Memory B cell (primary cell): ENCODE data around the gene GPRC5B.

ENCODE experiments used
- ATAC-seq: fragments of 150-1000 bp; cut with Tn5 transposase; 2 replicates; pipeline ENCODE4 v1.10.0; 2021; ENCODE audit warnings: low read depth, mild to moderate bottlenecking, moderate library complexity
- DNase-seq, 2 donors: peaks; one replicate each; pipeline ENCODE4 v3.0.0; 2022; ENCODE audit warnings: low spot score in 2 of 2
- H3K27ac Mint-ChIP-seq: one replicate; pipeline ENCODE4 v1.8.0; 2022; ENCODE audit warnings: mild to moderate bottlenecking, moderate library complexity, mixed read lengths
- H3K27me3 Mint-ChIP-seq: one replicate; pipeline ENCODE4 v1.8.0; 2022; ENCODE audit warnings: mixed read lengths
- H3K36me3 Mint-ChIP-seq: one replicate; pipeline ENCODE4 v1.8.0; 2022; ENCODE audit warnings: mild to moderate bottlenecking, mixed read lengths
- H3K4me1 Mint-ChIP-seq: one replicate; pipeline ENCODE4 v1.8.0; 2022; ENCODE audit warnings: mixed read lengths
- H3K4me3 Mint-ChIP-seq: one replicate; pipeline ENCODE4 v1.8.0; 2022; ENCODE audit warnings: mild to moderate bottlenecking, moderate library complexity, mixed read lengths
- H3K9me3 Mint-ChIP-seq: one replicate; pipeline ENCODE4 v1.8.0; 2022; ENCODE audit warnings: mixed read lengths

Gene GPRC5B

DNA sequence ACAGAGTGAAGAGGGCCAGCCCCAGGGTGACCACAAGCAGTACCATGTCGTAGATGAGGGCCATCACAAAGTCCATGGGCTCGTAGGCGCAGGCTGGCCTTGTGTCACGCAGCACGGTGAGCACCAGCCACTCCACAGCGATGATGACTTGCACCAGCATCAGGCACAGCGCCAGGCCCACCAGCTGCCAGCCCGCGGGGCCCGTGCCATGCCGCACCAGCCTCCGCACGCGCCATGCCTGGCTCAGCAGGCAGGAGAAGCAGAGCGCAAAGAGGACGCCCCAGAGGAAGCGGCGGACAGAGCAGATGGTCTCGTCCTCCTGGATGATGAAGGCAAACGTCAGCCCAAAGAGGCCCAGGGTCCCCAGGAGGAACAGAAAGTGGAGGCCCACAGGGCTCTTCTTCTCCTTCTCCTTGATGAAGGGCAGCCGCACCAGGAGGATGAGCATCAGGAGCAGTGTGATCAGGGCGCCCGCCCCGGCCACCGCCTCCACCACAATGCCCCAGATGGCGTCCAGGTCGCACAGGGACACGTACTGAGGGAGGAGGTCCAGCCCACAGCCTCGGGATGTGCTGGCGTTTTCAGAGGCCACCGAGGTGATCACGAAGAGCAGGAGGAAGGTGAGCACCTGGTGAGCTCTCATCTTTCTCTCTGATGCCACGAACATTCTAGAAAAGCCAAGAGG, 12.3 kb downstream of the GPRC5B start:
- Mint-ChIP-seq H3K4me1 (no peaks in the 10 kb centered on the region), H3K27ac (no peak overlapping the region), H3K36me3 (no peaks in the 10 kb centered on the region), H3K9me3 (no peaks in the 10 kb centered on the region), H3K27me3 (peaks cover 16% of the 10 kb centered on the region), H3K4me3 (no peak overlapping the region)
- no peak for DNase-seq
- no peak for ATAC-seq

GRCh38 chr16:19871721-19872120, 12.9 kb downstream of the GPRC5B start:
- Mint-ChIP-seq H3K9me3 (no peaks in the 10 kb centered on the region), H3K36me3 (no peaks in the 10 kb centered on the region), H3K4me3 (no peak overlapping the region), H3K27ac (no peak overlapping the region), H3K4me1 (no peaks in the 10 kb centered on the region), H3K27me3 (peaks cover 14% of the 10 kb centered on the region)
- no peak for ATAC-seq
- DNase-seq = no peak

GRCh38 chr16:19868421-19868820, 16.2 kb downstream of the GPRC5B start:
- Mint-ChIP-seq H3K4me1 (no peaks in the 10 kb centered on the region), H3K27me3 (peaks cover 5% of the 10 kb centered on the region), H3K27ac (no peak overlapping the region), H3K9me3 (no peaks in the 10 kb centered on the region), H3K4me3 (no peak overlapping the region), H3K36me3 (no peaks in the 10 kb centered on the region)
- DNase-seq (no peak), ATAC-seq (no peak)

- DNase-seq (no peak), ATAC-seq (no peak)
- Mint-ChIP-seq H3K4me1 (no peaks in the 10 kb centered on the region), H3K27me3 (peaks cover 4% of the 10 kb centered on the region), H3K9me3 (no peaks in the 10 kb centered on the region), H3K4me3 (no peak overlapping the region), H3K27ac (no peak overlapping the region), H3K36me3 (no peaks in the 10 kb centered on the region)
Measured at GRCh38 chr16:19864566-19864965, 20.1 kb downstream of the GPRC5B start.

- ATAC-seq (no peak), DNase-seq (no peak)
- H3K36me3 Mint-ChIP-seq = no peaks in the 10 kb centered on the region
- H3K4me1 Mint-ChIP-seq = no peaks in the 10 kb centered on the region
- peaks cover 4% of the 10 kb centered on the region for H3K27me3 Mint-ChIP-seq
- no peaks in the 10 kb centered on the region for H3K9me3 Mint-ChIP-seq
- H3K4me3 Mint-ChIP-seq = no peak overlapping the region
- H3K27ac Mint-ChIP-seq = no peak overlapping the region
Measured at GRCh38 chr16:19863990-19864389, 20.7 kb downstream of the GPRC5B start.

- H3K4me3 Mint-ChIP-seq = no peak overlapping the region
- DNase-seq = no peak
- peaks cover 2% of the 10 kb centered on the region for H3K27me3 Mint-ChIP-seq
- ATAC-seq = no peak
- H3K9me3 Mint-ChIP-seq = no peaks in the 10 kb centered on the region
- no peaks in the 10 kb centered on the region for H3K4me1 Mint-ChIP-seq
- H3K36me3 Mint-ChIP-seq = no peaks in the 10 kb centered on the region
- no peak overlapping the region for H3K27ac Mint-ChIP-seq
Measured at GRCh38 chr16:19861811-19862327, 22.8 kb downstream of the GPRC5B start.

DNA sequence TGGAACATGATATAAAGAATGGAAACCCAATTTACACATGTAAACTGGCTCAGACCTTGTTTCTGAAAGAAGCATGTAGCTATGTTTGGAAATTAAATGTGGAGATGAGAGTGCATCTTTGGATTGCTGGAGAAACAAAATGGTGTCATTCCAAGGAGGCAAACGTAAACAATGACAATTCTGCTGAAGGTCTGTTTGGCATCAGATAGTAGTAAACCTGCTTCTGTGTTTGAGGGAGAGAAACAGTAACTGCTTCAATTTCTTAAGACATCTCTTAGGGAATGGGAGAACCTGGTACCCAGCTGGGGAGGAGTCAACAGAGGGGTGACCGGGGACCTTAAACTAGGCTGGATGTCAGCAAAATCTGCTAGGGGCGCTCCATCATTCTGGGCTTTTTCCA, 23.5 kb downstream of the GPRC5B start:
- no peaks in the 10 kb centered on the region for H3K9me3 Mint-ChIP-seq
- no peak overlapping the region for H3K4me3 Mint-ChIP-seq
- H3K36me3 Mint-ChIP-seq = no peaks in the 10 kb centered on the region
- H3K27me3 Mint-ChIP-seq = peaks cover 2% of the 10 kb centered on the region
- DNase-seq (no peak), ATAC-seq (no peak)
- H3K4me1 Mint-ChIP-seq = no peaks in the 10 kb centered on the region
- H3K27ac Mint-ChIP-seq = no peak overlapping the region

DNA sequence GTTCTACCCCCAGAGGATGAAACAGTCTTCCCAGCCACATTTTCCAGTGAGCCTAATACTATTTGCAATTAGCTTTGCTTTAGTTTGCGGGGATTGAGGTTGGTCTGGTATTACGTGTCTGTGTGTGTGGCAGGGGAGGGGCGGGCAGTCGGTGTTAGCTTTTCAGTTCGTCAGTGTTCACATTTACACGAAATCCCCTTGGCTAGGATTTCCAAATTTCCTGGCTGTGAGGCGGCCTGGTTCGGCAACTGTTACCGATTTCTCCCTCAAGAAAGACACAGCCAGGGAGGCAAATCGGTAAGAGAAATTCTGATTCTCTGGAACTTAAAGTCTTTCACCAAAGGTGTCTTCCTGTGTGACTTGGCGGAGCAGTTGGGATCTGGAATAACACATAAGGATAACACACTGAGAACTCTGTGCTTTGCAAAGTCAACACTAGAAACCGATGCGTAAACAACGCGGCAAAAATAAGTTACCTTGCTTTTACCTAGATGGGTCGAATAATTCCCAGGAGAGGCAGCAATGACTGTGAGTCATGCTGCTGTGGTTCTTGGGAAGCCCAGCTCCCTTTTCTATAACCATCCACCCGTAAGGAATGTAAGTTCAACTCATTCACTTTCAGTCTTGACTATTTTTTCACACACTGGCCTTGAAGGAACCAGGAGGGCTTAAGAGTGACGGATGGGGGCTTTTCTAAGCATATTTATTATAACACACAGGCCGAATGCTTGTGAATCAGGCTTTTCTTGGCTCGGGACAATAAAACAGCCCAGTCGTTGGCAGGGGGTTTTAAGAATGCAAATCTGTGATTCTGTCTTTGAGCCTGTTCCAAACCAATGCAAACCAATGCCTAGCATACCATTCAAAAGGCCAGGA, 24.2 kb downstream of the GPRC5B start:
- no peak overlapping the region for H3K27ac Mint-ChIP-seq
- H3K4me3 Mint-ChIP-seq = no peak overlapping the region
- no peaks in the 10 kb centered on the region for H3K36me3 Mint-ChIP-seq
- DNase-seq (no peak), ATAC-seq (no peak)
- peaks cover 2% of the 10 kb centered on the region for H3K27me3 Mint-ChIP-seq
- H3K9me3 Mint-ChIP-seq = no peaks in the 10 kb centered on the region
- no peaks in the 10 kb centered on the region for H3K4me1 Mint-ChIP-seq

GRCh38 chr16:19859603-19860002, 25.0 kb downstream of the GPRC5B start:
- Mint-ChIP-seq H3K27ac (no peak overlapping the region), H3K4me1 (no peaks in the 10 kb centered on the region), H3K4me3 (no peak overlapping the region), H3K27me3 (peaks cover 2% of the 10 kb centered on the region), H3K9me3 (no peaks in the 10 kb centered on the region), H3K36me3 (no peaks in the 10 kb centered on the region)
- DNase-seq = no peak
- no peak for ATAC-seq

DNA sequence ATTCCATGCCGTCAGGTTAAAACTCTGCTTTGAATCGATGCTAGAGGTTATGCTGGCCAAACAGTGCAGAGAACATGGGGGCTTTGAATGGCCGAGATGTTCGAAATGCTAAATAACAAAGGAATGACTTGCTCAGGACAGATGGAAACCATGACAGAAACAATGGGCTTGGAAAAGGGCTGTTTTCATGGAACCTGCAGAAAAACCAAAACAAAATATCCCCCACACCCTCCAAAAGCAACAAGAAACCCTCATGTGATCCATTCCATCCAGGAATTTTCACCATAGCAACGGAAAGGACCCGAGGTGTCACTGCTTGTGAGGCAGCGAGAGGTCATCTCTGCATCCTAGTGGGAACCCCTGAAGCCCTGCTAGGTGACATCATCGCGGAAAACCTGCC, 25.5 kb downstream of the GPRC5B start:
- ATAC-seq (no peak), DNase-seq (no peak)
- Mint-ChIP-seq H3K4me1 (no peaks in the 10 kb centered on the region), H3K27ac (no peak overlapping the region), H3K9me3 (no peaks in the 10 kb centered on the region), H3K4me3 (no peak overlapping the region), H3K27me3 (peaks cover 2% of the 10 kb centered on the region), H3K36me3 (no peaks in the 10 kb centered on the region)

- no peak for ATAC-seq
- Mint-ChIP-seq H3K36me3 (no peaks in the 10 kb centered on the region), H3K27ac (no peak overlapping the region), H3K4me3 (no peak overlapping the region), H3K4me1 (no peaks in the 10 kb centered on the region), H3K9me3 (no peaks in the 10 kb centered on the region), H3K27me3 (peaks cover 2% of the 10 kb centered on the region)
- no peak for DNase-seq
Measured at GRCh38 chr16:19858340-19859018, 26.2 kb downstream of the GPRC5B start.

DNA sequence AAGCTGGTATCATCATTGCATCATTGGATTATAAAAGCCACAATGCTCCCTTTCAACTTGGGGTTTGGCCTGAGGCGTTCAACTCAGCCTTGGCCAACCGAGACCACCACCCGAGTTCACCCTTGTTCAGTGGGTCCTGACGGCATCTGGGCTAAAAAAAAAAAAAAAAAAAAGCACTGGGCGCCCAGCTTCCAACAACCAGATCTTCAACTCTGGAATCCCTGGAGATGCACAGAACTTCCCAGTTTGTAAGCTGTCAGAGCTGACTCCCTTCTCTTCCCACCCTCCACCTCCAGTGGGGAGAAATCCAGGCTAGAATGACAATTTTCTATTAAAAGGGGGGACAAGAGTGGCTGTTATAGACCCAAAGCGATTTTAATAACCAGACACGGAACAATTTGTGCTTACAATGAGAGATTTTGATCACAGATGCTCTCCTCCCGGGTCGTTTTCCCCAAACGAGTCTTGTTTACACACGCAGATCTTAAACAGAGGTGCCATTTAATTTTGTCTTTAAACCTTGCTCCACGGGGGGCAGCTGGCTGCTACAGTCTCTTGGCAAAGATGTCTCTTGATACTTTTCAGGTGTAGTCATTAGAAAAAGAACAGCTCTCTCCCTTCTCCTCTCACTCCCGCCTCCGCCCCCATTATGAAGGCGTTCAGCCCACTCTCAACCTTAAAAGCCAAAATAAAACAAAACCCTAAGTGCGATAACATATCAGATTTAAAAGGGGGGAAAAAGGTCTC, 26.9 kb downstream of the GPRC5B start:
- no peak for DNase-seq

GRCh38 chr16:19856120-19856519, 28.5 kb downstream of the GPRC5B start:
- H3K9me3 Mint-ChIP-seq = no peaks in the 10 kb centered on the region
- no peak overlapping the region for H3K27ac Mint-ChIP-seq
- no peak for ATAC-seq
- H3K36me3 Mint-ChIP-seq = no peaks in the 10 kb centered on the region
- H3K4me1 Mint-ChIP-seq = no peaks in the 10 kb centered on the region
- no peak overlapping the region for H3K4me3 Mint-ChIP-seq
- H3K27me3 Mint-ChIP-seq = peaks cover 5% of the 10 kb centered on the region
- DNase-seq = no peak

More for the DNA sequence above, 26.9 kb downstream of the GPRC5B start:
- no peak for ATAC-seq
- Mint-ChIP-seq H3K36me3 (no peaks in the 10 kb centered on the region), H3K4me1 (no peaks in the 10 kb centered on the region), H3K4me3 (no peak overlapping the region), H3K9me3 (no peaks in the 10 kb centered on the region), H3K27me3 (peaks cover 4% of the 10 kb centered on the region), H3K27ac (no peak overlapping the region)

- no peak overlapping the region for H3K4me3 Mint-ChIP-seq
- no peak overlapping the region for H3K27ac Mint-ChIP-seq
- no peaks in the 10 kb centered on the region for H3K36me3 Mint-ChIP-seq
- no peak for DNase-seq
- H3K9me3 Mint-ChIP-seq = no peaks in the 10 kb centered on the region
- peaks cover 4% of the 10 kb centered on the region for H3K27me3 Mint-ChIP-seq
- H3K4me1 Mint-ChIP-seq = no peaks in the 10 kb centered on the region
- no peak for ATAC-seq
Measured at GRCh38 chr16:19854543-19854876, 30.1 kb downstream of the GPRC5B start.
